Ascending aorta (tissue), 2 donors: Measurements from ENCODE around the gene STX18. TPM values are rescaled to one million over a fixed set of nuclear protein-coding genes. Genes with fewer than 3 reads are reported as not detected.

Source experiments
- DNase-seq, 2 donors: peaks; one replicate each; pipeline ENCODE4 v3.0.0-alpha.2; 2019; ENCODE audit warnings: low spot score in 2 of 2
- H3K27ac ChIP-seq, 2 donors: fragments of 200-600 bp; sonication (generic); one replicate each; pipeline ENCODE4 v1.5.1; 2016 to 2017; ENCODE audit warnings: mild to moderate bottlenecking in 1 of 2
- H3K27me3 ChIP-seq: fragments of 200-600 bp; sonication (generic); one replicate; pipeline ENCODE4 v1.5.1; 2017
- H3K36me3 ChIP-seq, 2 donors: fragments of 200-600 bp; sonication (generic); one replicate each; pipeline ENCODE4 v1.5.1; 2016
- H3K4me1 ChIP-seq, 2 donors: fragments of 200-600 bp; sonication (generic); one replicate each; pipeline ENCODE4 v1.5.1; 2016 to 2017; ENCODE audit warnings: mild to moderate bottlenecking in 1 of 2
- H3K4me3 ChIP-seq, 2 donors: fragments of 200-600 bp; sonication (generic); one replicate each; pipeline ENCODE4 v1.5.1; 2016 to 2017; ENCODE audit warnings: mild to moderate bottlenecking in 1 of 2
- H3K9me3 ChIP-seq, 2 donors: fragments of 200-600 bp; sonication (generic); one replicate each; pipeline ENCODE4 v1.5.1; 2016
- intact Hi-C: fragments of 100-400 bp; cut with DNase I; formaldehyde crosslinking; loops from one replicate; pipeline ENCODE4 v1.15.1; 2023
- total RNA-seq: library from RNA; depleted of rRNA; stranded (reverse); fragments of >200 nt; gene quantifications from one replicate; pipeline ENCODE4 v1.1.0, GENCODE V29; 2016
- TF ChIP-seq, protein P1 (sequence below), 3 experiments: fragments of 200-600 bp in 2 of 3; fragments of 450-650 bp in 1 of 3; sonication (generic) in 2 of 3; IDR thresholded peaks; one replicate each; pipeline ENCODE4 v1.5.1; 2016 to 2019; ENCODE audit warnings: antibody characterized with exemption in 3 of 3, mild to moderate bottlenecking in 1 of 3, moderate library complexity in 1 of 3

The STX18 gene
- total RNA-seq, 1 donor from 2014 or later: 28.2 TPM

DNA sequence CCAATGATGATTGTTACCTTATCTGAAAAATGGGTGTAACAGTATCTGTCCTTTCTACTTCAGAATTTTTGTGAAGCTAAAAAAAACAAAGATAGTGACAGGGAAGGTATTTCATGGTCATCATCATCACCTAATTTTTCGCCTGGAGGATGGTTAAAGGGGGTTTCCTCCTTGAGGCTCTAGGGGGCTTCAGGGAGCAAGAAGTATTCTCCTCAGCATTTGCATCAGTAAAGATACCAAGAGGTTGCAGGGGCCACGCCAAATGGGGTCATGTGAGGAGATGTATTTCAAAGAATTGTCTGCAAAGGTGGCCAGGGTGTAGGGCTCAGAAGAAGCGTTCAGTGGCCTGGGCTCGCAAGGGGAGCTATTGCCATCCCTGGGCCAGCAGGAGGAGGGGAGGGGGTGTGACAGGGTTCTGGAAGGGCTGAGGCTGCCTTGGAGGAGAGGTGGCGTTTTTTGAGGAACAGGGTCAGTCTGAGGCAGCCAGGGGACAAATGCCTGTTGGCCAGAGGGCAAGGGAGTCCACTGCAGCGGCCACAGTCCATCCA, 162.2 kb downstream of the STX18 start:
- Histone ChIP-seq H3K27ac (no peak overlapping the region), H3K27me3 (no peaks in the 10 kb centered on the region), H3K9me3 (no peaks in the 10 kb centered on the region), H3K4me3 (no peak overlapping the region), H3K36me3 (no peaks in the 10 kb centered on the region), H3K4me1 (no peaks in the 10 kb centered on the region)
- intact Hi-C loops: no loop called here
- no peak for DNase-seq
- TF ChIP-seq, protein P1, sequence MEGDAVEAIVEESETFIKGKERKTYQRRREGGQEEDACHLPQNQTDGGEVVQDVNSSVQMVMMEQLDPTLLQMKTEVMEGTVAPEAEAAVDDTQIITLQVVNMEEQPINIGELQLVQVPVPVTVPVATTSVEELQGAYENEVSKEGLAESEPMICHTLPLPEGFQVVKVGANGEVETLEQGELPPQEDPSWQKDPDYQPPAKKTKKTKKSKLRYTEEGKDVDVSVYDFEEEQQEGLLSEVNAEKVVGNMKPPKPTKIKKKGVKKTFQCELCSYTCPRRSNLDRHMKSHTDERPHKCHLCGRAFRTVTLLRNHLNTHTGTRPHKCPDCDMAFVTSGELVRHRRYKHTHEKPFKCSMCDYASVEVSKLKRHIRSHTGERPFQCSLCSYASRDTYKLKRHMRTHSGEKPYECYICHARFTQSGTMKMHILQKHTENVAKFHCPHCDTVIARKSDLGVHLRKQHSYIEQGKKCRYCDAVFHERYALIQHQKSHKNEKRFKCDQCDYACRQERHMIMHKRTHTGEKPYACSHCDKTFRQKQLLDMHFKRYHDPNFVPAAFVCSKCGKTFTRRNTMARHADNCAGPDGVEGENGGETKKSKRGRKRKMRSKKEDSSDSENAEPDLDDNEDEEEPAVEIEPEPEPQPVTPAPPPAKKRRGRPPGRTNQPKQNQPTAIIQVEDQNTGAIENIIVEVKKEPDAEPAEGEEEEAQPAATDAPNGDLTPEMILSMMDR (IDR thresholded peaks at IDR 0.05): no peak

DNA sequence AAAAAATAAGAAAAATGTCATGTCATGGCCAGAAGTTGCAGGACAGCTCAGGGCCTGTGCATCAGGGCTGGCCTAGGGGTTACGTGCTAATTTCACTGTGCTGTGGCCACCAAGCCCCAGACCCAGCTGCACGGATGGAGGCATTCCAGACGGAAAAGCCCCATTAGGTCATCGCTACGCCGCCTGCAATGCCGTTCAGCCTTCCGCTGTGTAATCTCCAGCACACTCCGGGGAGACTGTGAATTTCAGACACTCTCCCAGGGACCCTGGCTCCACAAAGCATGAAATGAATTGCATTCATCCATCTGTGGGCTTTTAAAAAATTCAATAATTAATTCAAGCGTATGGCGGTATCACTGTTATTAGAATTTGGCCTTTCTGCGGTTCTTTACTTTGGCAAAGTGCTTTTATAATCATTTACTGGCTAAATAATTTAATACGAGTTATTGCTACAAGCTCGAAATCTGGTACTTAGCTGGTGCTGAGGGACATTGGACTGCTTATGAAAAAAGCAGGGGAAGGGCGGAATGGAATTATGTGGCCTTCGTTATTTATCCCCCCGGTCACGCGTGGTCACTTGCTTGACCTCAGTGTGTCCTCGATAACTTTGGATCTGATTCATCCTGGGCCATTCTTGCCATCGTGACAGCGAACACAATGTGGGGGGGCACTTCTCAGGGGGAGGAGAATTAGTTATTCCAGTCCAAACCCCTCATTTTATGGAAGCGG, 164.0 kb downstream of the STX18 start:
- no peak for DNase-seq
- H3K27me3 ChIP-seq: no peaks in the 10 kb centered on the region
- no peak overlapping the region for H3K27ac ChIP-seq

DNA sequence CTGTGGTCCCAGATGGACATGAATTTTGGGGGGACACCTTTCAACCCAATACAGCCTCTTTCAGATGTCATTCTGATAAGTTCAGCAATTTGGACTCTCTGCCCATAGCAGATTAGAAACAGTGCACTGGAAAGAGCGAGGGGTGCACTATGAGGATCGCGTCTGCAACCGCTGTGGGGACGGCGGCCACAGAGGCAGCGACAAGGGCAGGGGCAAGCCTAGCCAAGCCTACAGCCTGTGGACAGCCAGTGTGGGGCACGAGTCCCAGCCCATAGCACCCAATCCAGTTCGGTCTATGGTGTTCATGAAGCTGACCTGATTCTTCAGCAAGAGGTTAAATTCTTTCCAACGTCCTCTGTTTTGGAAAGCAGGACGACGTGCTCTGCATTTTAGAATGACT, 164.7 kb downstream of the STX18 start:
- no peak overlapping the region for H3K27ac ChIP-seq

More for the DNA sequence above, 164.0 kb downstream of the STX18 start:
- intact Hi-C loops: no loop called here
- Histone ChIP-seq H3K4me1 (no peaks in the 10 kb centered on the region), H3K4me3 (no peak overlapping the region), H3K9me3 (no peaks in the 10 kb centered on the region), H3K36me3 (no peaks in the 10 kb centered on the region)
- TF ChIP-seq, protein P1 (IDR thresholded peaks at IDR 0.05): no peak

DNA sequence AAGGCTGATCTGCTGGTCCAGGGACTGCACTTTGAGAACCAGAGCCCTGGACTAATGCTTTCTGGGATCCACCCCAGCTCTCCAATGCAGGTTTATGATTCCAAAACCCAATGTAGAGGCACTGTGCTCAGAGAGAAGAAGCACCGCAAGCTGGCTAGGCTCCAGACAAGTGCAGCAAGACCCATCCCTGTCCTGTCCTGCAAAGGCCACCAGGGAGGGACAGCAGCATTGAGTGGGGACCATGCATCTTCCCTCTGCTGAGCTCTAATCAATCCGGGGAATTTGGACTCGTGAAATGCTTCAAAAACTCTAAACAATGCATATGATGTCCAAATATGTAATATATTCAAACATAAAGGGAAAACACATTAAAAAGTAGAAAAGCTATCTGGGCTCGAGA, 165.8 kb downstream of the STX18 start:
- Histone ChIP-seq H3K27me3 (no peaks in the 10 kb centered on the region), H3K4me3 (no peak overlapping the region), H3K36me3 (no peaks in the 10 kb centered on the region), H3K27ac (no peak overlapping the region), H3K9me3 (no peaks in the 10 kb centered on the region), H3K4me1 (no peaks in the 10 kb centered on the region)
- DNase-seq: no peak
- intact Hi-C loops: no loop called here
- TF ChIP-seq, protein P1 (IDR thresholded peaks at IDR 0.05): no peak

More for the DNA sequence above, 164.7 kb downstream of the STX18 start:
- Histone ChIP-seq H3K4me3 (no peak overlapping the region), H3K27me3 (no peaks in the 10 kb centered on the region), H3K36me3 (no peaks in the 10 kb centered on the region), H3K9me3 (no peaks in the 10 kb centered on the region), H3K4me1 (no peaks in the 10 kb centered on the region)
- no peak for DNase-seq
- intact Hi-C loops: no loop called here
- TF ChIP-seq, protein P1 (IDR thresholded peaks at IDR 0.05): no peak

DNA sequence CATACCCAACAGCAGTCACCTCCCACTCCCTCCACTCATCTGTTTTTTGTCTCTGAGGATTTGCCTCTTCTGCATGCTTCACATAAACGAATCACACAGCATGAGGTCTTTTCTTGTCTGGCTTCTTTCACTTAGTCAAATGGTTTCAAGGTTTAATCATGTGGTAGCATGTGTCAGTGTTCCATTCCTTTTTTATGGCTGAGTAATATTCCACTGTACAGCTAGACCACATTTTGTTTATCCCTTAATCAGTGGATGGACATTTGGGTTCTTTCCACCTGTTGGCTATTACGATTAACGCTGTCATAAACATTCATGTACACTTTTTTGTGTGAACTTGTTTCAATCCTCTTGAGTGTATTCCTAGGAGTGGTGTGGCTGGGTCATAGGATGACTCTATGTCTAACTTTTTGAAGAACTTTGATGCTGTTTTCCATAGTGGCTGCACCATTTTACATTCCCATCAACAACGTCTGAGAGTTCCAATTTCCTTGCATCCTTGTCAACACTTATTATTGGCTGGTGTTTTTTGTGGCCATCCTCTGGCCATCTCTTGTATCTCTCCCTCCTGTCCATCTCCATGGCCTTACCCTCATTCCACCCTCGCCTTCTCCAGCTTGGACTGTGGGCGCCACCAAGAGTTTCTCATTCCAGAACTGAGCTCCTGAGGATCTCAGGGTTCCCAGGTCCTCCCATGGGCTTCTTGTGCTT, 167.3 kb downstream of the STX18 start:
- TF ChIP-seq, protein P1 (IDR thresholded peaks at IDR 0.05): no peak
- Histone ChIP-seq H3K27ac (no peak overlapping the region), H3K4me3 (no peak overlapping the region), H3K36me3 (no peaks in the 10 kb centered on the region), H3K4me1 (no peaks in the 10 kb centered on the region), H3K9me3 (no peaks in the 10 kb centered on the region), H3K27me3 (no peaks in the 10 kb centered on the region)
- DNase-seq: no peak
- intact Hi-C loops: no loop called here

Other genes with a start within 250 kb of the STX18 start
- gene NSG1, start 154.9 kb downstream of the STX18 start, total RNA-seq: not detected